GM19328 (cell line): ENCODE measurements around the gene SCARB1.
A peak's percentile ranks its signal among the peaks of the same experiment; 100 is the strongest.

Source experiments
- ATAC-seq: cut with Tn5 transposase; IDR thresholded peaks from one replicate; pipeline ENCODE4 v1.9.1; 2021; ENCODE audit warnings: mild to moderate bottlenecking, moderate library complexity; ENCODE audit not compliant: unreplicated experiment

SCARB1 gene

DNA sequence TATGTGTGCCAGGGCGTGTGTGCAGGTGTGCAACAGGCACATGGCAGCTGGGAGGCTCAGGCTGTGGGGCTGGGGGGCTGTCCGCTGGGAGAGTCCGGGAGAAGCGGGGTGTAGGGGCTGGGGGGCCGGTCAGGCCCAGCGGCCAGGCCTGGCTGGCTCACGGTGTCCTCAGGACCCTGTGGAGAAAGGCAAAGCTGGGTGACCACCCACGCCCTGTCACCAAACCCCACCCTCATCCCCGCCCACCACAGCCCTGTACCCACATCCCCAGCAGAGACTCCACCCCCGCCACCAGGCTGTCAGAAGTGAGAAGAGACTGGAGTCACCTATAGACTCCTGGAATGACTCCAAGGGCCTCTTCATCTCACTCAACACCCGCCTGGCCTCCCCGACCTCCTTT lies 85.3 kb downstream of the SCARB1 start:
- no peak for ATAC-seq

DNA sequence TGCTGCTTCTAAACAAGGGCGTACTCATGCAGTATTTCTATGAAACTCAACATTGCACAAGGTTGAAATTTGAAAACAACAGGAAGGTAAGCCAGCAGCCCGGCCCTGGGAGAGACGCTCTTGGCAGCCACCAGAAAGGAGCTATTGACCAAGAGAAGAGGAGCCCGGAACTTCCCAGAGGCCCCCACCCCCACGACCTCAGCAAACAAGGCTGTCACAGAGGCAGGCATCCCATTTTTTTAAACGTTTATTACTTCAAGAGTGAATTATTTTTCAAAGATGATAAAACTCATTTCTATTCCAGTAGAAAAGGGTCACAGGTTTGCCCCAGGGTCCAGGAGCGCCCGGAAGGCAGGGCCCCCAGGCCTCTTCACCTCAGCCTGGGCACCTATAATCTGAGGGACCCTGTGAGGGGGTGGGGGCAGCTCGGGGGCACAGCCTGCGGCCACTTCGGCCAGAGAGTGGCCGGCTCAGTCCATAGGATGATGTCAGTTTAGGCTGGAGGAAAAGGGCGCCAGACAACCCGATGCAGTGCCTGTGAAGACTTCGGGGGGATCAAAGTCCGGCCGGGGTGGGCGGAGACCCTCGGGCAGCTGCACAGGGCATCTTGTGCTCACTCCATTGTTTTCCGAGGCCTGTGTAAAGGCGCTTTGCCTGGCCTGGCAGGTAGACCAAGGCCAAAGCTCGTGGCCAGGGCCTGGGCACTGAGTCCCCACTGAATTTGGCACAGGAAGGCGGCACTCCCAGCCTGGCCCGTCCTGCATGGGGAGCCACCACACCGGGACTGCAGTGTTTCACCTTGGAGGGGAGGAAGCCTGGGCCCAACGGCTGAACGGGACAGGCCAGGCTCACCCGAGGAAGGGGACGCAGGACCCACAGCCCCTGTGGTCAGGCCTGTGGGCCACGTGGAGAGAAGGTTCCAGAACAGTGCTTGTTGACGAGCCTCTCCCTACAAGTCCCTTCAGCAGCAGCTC lies 86.0 kb downstream of the SCARB1 start:
- ATAC-seq, result no peak

DNA sequence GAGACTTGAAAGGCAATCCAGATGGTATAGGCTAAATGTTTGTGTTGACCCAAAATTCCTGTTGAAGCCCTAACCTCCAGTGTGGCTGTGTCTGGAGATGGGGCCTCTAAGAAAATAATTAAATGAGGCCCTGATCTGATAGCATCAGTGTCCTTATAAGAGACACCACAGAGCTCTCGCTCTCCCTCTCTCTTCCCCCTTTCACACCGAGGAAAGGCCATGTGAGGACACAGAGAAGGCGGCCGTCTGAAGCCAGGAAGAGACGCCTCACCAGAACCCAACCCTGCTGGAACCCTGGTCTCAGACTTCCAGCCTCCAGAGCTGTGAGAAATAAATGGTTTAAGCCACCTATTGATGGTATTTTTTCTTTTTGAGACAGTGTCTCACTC lies 87.5 kb downstream of the SCARB1 start:
- no peak for ATAC-seq

DNA sequence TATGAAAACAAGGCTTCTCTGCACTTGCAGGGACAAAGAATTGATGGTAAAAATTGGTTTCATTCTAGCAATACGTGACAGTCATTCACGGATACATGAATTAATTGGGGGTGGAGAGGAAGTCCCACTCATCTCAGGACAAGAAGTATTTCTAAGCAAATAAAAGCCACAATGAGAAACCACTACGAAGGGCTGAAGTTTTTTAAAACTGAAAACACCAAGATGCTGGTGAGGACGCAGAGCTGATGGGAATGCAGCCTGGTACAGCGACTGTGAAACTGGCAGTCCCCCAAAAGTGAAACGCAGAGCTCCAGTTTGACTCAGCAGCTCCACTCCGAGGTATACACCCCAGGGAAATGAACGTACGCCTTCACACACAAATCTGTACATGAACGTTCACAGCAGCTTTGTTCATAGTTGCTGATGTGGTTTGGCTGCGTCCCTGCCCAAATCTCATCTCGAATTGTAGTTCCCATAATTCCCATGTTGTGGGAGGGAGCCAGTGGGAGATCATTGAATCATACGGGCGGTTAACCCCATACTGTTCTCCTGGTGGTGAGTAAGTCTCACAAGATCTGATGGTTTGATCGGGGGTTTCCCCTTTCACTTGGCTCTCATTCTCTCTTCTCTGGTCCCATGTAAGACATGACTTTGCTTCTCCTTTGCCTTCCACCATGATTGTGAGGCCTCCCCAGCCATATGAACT lies 89.0 kb downstream of the SCARB1 start:
- peak; percentile 68 for ATAC-seq

DNA sequence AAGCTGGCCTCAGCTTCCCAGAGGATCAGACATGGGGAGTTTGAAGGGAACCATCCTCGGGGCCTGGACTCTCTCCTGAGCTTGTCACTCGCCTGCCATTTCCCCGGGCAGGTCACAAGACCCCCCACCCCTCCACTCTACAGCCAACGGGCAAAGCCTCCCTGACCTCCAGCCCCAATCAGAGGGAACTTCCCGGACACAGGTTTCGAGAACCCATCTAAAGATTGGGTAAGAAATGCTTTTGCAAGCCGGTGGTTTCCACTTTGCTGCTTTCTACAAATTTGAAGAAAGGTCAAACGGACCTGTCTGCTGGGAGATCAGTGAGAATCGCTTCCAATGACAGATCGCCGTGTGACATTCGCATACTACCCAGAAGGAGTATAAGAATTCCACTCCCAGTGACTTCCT lies 89.6 kb downstream of the SCARB1 start:
- peak; percentile 26 for ATAC-seq

DNA sequence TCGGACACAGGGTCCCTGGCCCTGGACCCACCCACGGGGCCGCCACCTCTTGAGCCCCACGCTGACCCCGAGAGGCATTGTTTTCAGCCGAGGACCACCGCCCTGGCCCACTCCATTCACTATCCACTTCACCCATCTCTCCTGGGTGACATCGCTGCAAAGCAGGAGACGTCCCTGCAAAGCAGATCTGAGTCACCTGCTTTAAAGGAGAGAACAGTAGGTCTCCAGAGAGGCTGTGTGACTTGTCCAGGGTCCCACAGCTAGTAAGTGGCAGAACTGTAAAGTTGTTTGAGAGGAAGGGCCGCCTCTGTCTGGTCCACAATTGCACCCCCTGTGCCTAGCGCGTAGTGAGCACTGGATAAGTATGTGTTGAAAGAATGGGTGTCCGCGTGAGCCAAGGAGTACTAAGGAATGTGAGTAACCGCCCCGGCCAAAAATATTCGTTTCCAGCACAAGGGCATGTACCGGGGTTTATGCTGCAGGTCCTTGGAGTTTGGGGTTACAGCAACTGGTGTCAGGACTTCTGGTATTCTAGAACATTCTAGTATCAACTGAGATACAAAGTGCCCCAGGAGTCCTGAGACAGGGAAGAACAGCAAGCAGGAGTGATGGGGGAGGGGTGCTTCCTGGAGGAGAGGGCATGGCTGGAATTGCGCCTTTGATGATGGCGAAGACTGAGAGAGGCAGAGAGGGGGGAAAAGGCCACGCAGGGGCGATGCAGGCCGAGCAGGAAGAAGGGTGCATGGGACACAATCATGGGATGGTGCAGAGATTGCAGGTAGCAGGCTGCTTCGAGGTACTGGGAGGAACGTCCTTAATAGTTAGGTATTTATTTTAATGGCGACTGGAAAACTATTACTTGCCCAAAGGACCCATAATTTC lies 91.1 kb downstream of the SCARB1 start:
- ATAC-seq, result no peak

DNA sequence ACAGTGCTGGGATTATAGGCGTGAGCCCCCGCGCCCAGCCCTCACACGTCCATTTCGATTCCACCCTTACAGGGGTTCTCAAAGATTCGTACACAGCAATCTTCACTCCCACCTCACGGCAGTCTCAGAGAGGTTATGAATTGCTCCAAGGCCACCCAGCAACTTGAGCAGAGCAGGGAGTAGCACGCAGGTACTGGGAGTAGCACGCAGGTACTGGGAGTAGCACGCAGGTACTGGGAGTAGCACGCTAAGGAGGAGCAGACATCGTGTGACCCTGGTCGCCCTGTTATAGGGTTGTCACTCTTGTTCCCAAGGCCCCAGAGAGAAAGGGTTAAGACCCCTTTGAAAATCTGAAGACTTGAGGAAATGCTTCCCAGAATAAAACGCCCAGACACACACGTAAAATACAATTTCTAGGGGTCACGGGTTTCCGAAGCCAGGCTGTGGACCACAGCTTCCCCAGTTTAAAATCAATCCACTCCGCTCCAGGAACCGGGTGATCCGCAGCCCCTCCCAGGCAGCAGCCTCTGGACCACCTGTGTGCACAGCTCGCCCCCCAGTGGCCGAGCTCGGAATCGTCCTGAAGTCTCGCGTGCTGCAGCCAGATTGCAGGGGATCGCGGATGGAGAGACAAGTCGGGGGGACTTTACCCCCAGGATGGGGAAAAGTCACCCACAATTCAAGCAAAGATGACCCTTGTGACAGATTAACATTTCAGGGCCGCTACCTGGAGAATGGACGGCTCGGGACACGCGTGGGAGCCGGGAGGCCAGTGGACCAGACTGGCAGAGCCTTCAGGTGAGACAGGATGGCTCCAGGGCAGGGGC lies 92.0 kb downstream of the SCARB1 start:
- no peak for ATAC-seq

DNA sequence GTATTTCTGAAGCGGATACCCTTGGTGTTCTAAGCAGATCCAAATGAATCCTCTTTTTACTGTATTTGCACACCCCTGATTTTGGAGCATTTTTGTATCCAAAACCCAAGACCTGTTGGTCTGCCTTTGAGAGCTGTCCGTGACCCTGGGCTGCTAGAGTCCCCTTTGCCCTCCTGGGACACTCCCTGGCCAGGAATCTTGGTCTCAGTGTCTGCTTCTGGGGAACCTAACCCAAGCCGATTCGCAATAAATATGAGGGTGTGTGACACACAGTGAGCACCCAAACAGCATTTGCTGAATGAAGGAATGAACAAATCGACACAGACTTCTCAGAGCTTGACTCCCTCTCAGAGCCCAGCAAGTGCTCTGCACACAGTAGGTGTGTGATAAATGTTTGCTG lies 92.9 kb downstream of the SCARB1 start:
- ATAC-seq, result no peak

DNA sequence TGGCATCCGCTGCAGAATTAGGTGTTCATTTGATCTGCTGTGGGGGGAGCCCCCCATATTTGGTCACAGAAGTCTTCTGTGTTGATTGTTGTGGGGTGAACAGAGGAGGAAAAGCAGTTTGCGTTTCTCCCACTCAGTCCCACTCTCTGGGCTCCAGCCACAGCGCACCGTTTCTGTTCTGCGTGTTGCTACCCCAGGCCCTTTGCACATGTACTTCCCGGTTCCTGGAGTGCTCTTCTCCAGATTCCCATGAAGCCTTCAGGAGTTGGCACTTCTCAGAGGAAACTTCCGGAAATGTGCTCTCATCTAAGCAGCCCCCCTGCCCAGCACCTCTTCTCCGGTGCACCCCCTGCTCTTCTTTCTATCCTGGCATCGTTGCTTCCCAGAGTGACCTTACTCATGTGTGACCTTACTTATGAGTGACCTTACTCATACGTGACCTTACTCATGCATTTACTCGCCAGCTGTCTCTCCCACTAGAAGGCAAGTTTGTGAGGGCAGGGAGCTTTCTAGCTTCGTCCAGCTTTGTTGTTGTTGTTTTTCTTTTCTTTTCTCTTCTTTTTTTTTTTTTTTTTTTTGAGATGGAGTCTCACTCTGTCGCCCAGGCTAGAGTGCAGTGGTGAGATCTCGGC lies 93.7 kb downstream of the SCARB1 start:
- no peak for ATAC-seq

DNA sequence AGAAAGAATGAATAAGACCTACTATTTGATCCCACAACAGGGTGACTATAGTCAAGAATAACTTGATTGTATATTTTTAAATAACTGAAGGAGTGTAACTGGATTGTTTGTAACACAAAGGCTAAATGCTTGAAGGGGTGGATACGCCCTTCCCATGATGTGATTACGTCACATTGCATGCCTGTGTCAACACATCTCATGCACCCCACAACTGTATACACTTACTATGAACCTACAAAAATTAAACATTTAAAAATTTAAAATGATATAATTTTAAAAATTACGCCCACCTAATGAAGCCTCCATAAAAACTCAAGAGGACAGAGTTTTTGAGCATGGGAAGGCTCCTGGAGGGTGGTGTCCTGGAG lies 94.5 kb downstream of the SCARB1 start:
- ATAC-seq, result no peak

DNA sequence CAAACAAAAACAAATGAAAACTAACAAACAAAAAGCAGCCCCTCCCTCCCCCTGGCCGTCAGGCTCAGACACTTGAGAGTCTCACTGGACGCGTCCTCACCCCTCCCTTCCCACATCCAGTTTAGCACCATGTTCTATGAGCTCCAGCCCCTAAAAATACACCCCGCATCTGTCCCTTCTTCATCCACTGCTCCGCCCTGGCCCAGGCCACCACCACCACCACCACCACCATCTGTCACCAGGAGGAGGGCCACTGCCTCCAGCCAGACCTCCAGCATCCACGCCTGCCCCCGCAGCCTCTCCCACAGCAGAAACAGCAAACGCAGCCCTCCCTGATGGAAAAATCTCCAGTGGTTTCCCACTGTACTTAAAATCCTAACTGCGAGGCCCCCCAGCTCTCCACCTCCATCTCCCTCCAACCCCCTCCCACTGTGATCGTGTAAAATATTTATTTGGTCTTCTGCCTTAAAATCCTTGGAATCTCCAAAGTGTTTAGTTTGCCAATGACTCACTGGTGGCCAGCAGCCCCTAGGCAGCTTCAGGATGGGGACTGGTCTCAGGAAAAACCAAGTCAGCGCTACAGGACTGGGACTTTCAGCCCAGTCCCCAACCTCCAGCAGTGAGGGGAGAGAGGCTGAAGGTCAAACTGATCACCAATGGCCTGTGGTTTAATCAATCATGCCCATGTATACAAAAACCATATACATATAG lies 95.1 kb downstream of the SCARB1 start:
- ATAC-seq, result no peak

DNA sequence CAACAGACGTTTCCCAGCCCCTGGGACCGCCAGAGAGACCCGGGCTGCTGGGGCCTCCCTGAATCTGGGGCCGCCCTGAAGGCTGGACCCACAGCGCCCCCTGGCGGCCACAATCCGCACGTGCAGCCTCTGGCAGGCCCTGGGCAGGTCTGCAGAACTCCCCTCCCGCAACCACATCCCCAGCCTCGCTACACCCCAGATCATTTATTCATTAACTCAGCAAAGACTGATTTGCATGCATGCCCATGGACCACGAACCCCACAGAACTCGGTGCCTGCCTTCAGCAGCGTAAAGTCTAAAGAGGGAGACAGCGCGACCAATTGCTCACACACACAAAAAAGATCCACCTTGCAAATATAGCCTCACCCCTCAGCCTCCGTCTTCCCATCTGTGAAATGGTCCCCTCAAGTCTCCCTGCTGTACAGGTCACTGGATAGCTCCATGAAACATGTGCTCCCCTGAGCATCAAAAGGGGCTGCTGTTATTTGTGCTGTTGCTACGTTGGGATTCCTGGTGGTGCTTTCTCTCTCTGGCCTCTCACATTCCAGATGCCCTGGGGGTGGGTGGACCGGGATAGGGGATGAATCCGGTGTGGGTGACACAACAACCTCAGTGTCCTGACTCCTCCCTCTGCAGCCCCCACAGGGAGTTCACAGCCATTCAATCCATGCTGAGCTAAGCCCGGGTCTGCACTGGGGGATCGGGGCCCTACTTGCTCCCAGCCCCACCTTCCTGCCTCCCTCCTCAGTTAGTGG lies 96.4 kb downstream of the SCARB1 start:
- ATAC-seq, result peak; percentile 52

DNA sequence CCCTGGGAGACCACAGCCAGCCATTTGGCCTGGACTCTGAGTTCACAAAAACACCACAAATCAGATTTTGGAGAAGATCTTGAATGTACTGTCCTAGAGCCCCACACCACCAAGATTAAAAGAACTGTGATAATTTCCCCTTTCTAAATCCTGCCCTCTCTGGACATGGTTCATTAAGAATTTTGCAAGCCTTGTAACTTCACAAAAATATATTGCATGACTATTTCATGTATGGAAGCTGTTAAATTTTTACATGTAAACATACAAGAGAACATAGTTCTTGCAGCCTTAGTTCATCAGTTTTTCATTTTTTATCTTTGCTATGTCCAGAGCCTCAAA lies 97.0 kb downstream of the SCARB1 start:
- no peak for ATAC-seq

DNA sequence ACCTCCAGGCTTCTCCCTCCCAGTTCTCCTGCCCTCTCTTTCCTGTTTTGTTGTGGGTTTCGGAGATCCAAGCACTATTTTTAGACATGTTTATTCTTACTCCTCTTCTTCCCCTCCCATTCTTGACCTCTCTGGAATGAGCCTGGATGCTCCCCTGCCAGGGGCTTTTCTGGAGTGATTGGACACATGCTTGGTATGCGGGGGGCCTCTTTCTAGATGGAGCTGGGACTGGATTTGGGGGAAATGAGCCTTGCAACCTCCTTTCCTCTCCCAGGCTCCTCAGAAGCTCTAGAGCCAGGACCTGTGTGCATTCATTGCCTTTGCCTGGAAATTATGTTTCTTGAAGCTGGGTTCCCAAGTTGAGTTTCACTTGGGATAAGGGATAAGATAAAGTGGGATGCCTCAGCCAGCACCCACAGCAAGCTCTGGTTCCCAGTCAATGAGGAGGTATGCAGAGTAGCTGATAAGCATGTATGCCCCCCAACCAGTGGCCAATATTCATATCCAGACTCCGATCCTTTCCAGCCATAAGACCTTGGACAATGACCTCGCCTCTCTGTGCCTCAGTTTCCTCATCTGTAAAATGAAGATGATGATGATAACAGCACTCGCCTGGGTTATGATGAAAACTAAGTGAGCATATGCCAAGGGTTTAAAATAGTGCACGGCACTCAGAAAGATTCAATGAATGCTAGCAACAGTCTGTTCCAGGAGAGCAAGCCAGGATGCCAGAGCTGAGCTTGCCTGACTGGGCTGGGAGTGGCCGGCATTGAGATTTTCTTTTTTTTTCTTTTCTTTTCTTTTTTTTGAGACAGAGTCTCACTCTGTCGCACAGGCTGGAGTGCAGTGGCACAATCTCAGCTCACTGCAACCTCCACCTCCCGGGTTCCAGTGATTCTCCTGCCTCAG lies 97.8 kb downstream of the SCARB1 start:
- no peak for ATAC-seq

DNA sequence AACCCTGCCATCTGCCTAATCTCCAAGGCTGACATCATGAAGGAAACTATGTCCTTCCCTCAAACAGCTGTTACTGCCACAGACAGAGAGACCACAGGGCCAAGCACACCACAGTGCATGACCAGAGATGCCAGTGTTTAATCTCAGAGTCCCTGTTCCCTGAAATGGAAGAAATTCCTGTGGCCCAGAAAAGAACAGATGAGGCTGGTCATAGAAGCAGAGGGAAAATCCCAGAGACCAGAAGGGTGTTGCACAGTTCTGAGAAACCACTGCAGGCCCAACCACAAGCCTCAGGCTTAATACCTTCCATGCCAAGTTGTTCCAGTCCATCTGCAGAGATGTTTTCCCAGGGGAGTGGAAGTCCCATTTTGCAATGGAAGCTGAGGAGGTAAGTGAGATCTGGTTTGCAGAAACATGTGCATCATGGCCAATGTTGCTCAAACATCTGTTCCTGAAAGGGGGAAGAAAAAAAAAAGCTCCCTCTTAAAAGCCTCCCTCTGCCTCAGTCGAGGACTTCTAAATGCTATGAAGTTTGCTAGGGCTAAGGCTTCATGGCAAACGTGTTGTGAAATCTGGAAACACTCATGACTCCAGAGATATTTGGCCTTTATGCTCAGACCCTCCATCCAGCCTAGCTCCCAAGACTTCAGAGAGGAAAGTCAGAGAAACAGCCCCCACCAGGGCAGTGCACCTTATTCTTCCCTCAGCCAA lies 98.6 kb downstream of the SCARB1 start:
- ATAC-seq, result no peak

DNA sequence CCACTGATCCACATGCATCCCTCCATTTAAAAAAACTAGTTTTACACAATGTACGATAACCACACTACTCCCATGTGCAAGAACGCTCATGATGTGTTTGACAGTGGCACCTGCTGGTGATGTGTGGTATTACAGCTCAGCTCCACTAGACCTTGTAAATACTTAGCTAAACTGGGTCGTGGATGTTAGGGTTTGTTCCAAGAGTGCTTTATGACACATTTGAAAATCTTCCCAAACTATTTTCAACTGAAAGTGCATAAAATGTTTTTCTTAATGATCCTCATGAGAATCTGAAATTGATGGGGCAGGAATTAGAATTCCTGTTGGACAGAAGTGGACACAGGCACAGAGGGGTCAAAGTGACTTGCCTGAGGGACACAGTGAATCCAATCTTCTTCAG lies 99.2 kb downstream of the SCARB1 start:
- ATAC-seq, result no peak

DNA sequence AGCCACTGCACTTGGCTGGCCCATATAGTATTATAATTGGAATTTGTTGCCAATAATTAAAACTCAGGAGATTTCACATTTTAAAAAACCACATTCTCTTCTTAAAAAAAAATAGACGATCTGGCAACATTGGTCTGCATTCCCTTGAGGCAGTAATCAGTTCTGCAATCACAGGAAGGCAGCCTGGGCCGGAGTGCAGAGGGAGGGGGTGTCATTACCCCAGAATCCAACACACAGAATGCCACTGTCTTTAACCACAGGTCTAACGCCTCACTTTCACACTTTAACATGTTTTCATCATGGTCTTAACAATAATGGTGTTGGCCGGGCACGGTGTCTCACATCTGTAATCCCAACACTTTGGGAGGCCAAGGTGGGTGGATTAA lies 100.1 kb downstream of the SCARB1 start:
- ATAC-seq, result no peak
